Measurements from ENCODE around the gene DDC.

The DDC gene

GRCh38 chr7:50446542-50446960 lies 118.7 kb downstream of the DDC start:
- peak; percentile 34 for DNase-seq

- DNase-seq, result no peak
These were observed 128.9 kb downstream of the DDC start for GRCh38 chr7:50436133-50436806.

- DNase-seq, result no peak
These were observed 133.4 kb downstream of the DDC start for GRCh38 chr7:50431722-50432305.

- no peak for DNase-seq
These were observed 133.9 kb downstream of the DDC start for GRCh38 chr7:50431316-50431715.

- no peak for DNase-seq
These were observed 136.3 kb downstream of the DDC start for GRCh38 chr7:50428911-50429310.

GRCh38 chr7:50427518-50427917 lies 137.7 kb downstream of the DDC start:
- no peak for DNase-seq

GRCh38 chr7:50426280-50427045 lies 138.7 kb downstream of the DDC start:
- no peak for DNase-seq

GRCh38 chr7:50425318-50425717 lies 139.9 kb downstream of the DDC start:
- DNase-seq, result no peak

- DNase-seq, result no peak
These were observed 141.3 kb downstream of the DDC start for GRCh38 chr7:50423860-50424259.

GRCh38 chr7:50422858-50423257 lies 142.3 kb downstream of the DDC start:
- DNase-seq, result no peak

- DNase-seq, result no peak
These were observed 144.2 kb downstream of the DDC start for GRCh38 chr7:50421043-50421442.

- DNase-seq, result no peak
These were observed 146.5 kb downstream of the DDC start for GRCh38 chr7:50418526-50419290.

GRCh38 chr7:50418086-50418515 lies 147.1 kb downstream of the DDC start:
- peak; percentile 85 for DNase-seq

- no peak for DNase-seq
These were observed 148.6 kb downstream of the DDC start for GRCh38 chr7:50416527-50417182.

GRCh38 chr7:50415844-50416364 lies 149.3 kb downstream of the DDC start:
- no peak for DNase-seq

GRCh38 chr7:50413561-50413960 lies 151.6 kb downstream of the DDC start:
- no peak for DNase-seq

GRCh38 chr7:50412973-50413372 lies 152.2 kb downstream of the DDC start:
- no peak for DNase-seq

- no peak for DNase-seq
These were observed 153.9 kb downstream of the DDC start for GRCh38 chr7:50411332-50411731.

GRCh38 chr7:50409856-50410745 lies 155.1 kb downstream of the DDC start:
- DNase-seq, result peak; percentile 12
